Activated CD4-positive, alpha-beta T cell treated with anti-CD3 and anti-CD28 coated beads for 36 hours (primary cell): ENCODE measurements around the gene PIH1D2. TPM values are rescaled to one million over a fixed set of nuclear protein-coding genes. Genes with fewer than 3 reads are reported as not detected.

Experiments
- ATAC-seq: fragments of 200-7000 bp; cut with Tn5 transposase; one replicate; pipeline ENCODE4 v1.10.0; 2021; ENCODE audit warnings: mild to moderate bottlenecking, moderate library complexity
- CTCF ChIA-PET: fragments of 350-600 bp; sonication (Branson Sonifier 250); formaldehyde crosslinking; loops from one replicate; lab custom pipeline; 2021; ENCODE audit warnings: antibody characterized with exemption; lab: Charles Lee
- POLR2A ChIA-PET: fragments of 350-600 bp; sonication (Branson Sonifier 250); formaldehyde crosslinking; loops from one replicate; lab custom pipeline; 2021; ENCODE audit warnings: antibody characterized with exemption, inconsistent platforms; lab: Charles Lee
- DNase-seq: peaks from one replicate; pipeline ENCODE4 v3.0.0-alpha.2; 2020
- H3K27ac Mint-ChIP-seq: one replicate; pipeline ENCODE4 v1.8.0; 2021; ENCODE audit warnings: mixed read lengths
- H3K27me3 Mint-ChIP-seq: one replicate; pipeline ENCODE4 v1.8.0; 2021; ENCODE audit warnings: mixed read lengths
- H3K36me3 Mint-ChIP-seq: one replicate; pipeline ENCODE4 v1.8.0; 2021; ENCODE audit warnings: low read depth, mixed read lengths
- H3K4me1 Mint-ChIP-seq: one replicate; pipeline ENCODE4 v1.8.0; 2021; ENCODE audit warnings: mixed read lengths
- H3K4me3 Mint-ChIP-seq: one replicate; pipeline ENCODE4 v1.8.0; 2021; ENCODE audit warnings: mild to moderate bottlenecking, moderate library complexity, mixed read lengths
- H3K9me3 Mint-ChIP-seq: one replicate; pipeline ENCODE4 v1.8.0; 2021; ENCODE audit warnings: low read depth, mixed read lengths
- intact Hi-C, 2 experiments: fragments of 100-400 bp; cut with DNase I in 1 of 2; cut with micrococcal nuclease in 1 of 2; formaldehyde crosslinking; loops; one replicate each; pipeline versions ENCODE4 v1.14.2 to v1.15.1; 2022 to 2024; cut with DNase I, micrococcal nuclease
- total RNA-seq, 2 experiments: library from RNA; stranded (reverse); gene quantifications; one replicate each; pipeline ENCODE4 v1.2.3, GENCODE V29; 2021

The PIH1D2 gene
- total RNA-seq: under 1 TPM; 0.57 to 0.61 TPM

- ATAC-seq: peak; percentile 92
- H3K27ac Mint-ChIP-seq: peak within 1 kb of the TSS; percentile 93
- CTCF ChIA-PET: interaction anchor here (0.6 to 1.2 kb wide), 4 partner anchors 8 to 535 kb away, joined by 3 read pairs; no protein-coding TSS in a partner anchor
These were observed at the start of gene PIH1D2, which contains the start of gene NKAPD1 for GRCh38 chr11:112073941-112074811. TSS of gene PIH1D2 (minus strand) at chr11:112074017. CDS start at chr11:112073174, 843 bp downstream. TSS of gene NKAPD1 (plus strand) at chr11:112074299. CDS start at chr11:112075575, 1,276 bp downstream.

GRCh38 chr11:112123129-112123528 lies 49.3 kb upstream of the PIH1D2 start:
- no peaks in the 10 kb centered on the region for H3K27me3 Mint-ChIP-seq
- ChIA-PET CTCF (no interaction called here), POLR2A (no interaction called here)
- H3K27ac Mint-ChIP-seq: no peak overlapping the region
- H3K4me1 Mint-ChIP-seq: peaks cover 9% of the 10 kb centered on the region
- ATAC-seq (no peak), DNase-seq (no peak)
- intact Hi-C loops: no loop called here
- H3K9me3 Mint-ChIP-seq: no peaks in the 10 kb centered on the region
- H3K36me3 Mint-ChIP-seq: no peaks in the 10 kb centered on the region
- no peak overlapping the region for H3K4me3 Mint-ChIP-seq

More at GRCh38 chr11:112073941-112074811, at the start of gene PIH1D2, which contains the start of gene NKAPD1:
- POLR2A ChIA-PET: interaction anchor here (0.6 to 0.7 kb wide), 2 partner anchors 9 to 135 kb away, joined by 3 read pairs; no protein-coding TSS in a partner anchor
- peaks cover 11% of the 10 kb centered on the region for H3K27me3 Mint-ChIP-seq
- H3K4me3 Mint-ChIP-seq: peak within 1 kb of the TSS; percentile 94
- peaks cover 26% of the 10 kb centered on the region for H3K4me1 Mint-ChIP-seq
- DNase-seq: peak; percentile 86
- no peaks in the 10 kb centered on the region for H3K9me3 Mint-ChIP-seq
- intact Hi-C loops: loop anchor here (1.0 to 5.0 kb wide), 10 partner anchors 8 to 203 kb away; partner anchors contain the start of genes ALG9 (in 2 of the 2), DLAT (in 2 of the 2), SDHD (in 2 of the 2) and TIMM8B (in 2 of the 2)
- peaks cover 25% of the 10 kb centered on the region for H3K36me3 Mint-ChIP-seq

- no peak for ATAC-seq
- H3K4me3 Mint-ChIP-seq: no peak overlapping the region
- H3K27me3 Mint-ChIP-seq: no peaks in the 10 kb centered on the region
- H3K36me3 Mint-ChIP-seq: no peaks in the 10 kb centered on the region
- no peak for DNase-seq
- ChIA-PET POLR2A (interaction anchor here (0.7 kb wide), 1 partner anchor 24 kb away, joined by 3 read pairs; no protein-coding TSS in a partner anchor), CTCF (interaction anchor here (0.6 to 1.2 kb wide), 5 partner anchors 12 to 226 kb away, joined by 3 to 4 read pairs (median 3); no protein-coding TSS in a partner anchor)
- peaks cover 9% of the 10 kb centered on the region for H3K4me1 Mint-ChIP-seq
- H3K9me3 Mint-ChIP-seq: no peaks in the 10 kb centered on the region
- intact Hi-C loops: no loop called here
- H3K27ac Mint-ChIP-seq: no peak overlapping the region
These were observed 48.3 kb upstream of the PIH1D2 start for GRCh38 chr11:112121981-112122615.

- CTCF ChIA-PET: interaction anchor here (1.1 to 1.2 kb wide), 2 partner anchors 14 to 58 kb away, joined by 3 to 4 read pairs; partner anchors contain the start of gene BCO2
- DNase-seq: no peak
- intact Hi-C loops: no loop called here
- no peaks in the 10 kb centered on the region for H3K36me3 Mint-ChIP-seq
- peak; percentile 37 for ATAC-seq
- H3K4me1 Mint-ChIP-seq: peaks cover 16% of the 10 kb centered on the region
- no peak overlapping the region for H3K27ac Mint-ChIP-seq
- POLR2A ChIA-PET: no interaction called here
- no peaks in the 10 kb centered on the region for H3K9me3 Mint-ChIP-seq
- H3K4me3 Mint-ChIP-seq: no peak overlapping the region
- H3K27me3 Mint-ChIP-seq: no peaks in the 10 kb centered on the region
These were observed 44.4 kb upstream of the PIH1D2 start for GRCh38 chr11:112118176-112118575.

GRCh38 chr11:112115386-112115785 lies 41.6 kb upstream of the PIH1D2 start:
- H3K27me3 Mint-ChIP-seq: no peaks in the 10 kb centered on the region
- H3K36me3 Mint-ChIP-seq: no peaks in the 10 kb centered on the region
- H3K4me1 Mint-ChIP-seq: peaks cover 13% of the 10 kb centered on the region
- CTCF ChIA-PET: interaction anchor here (0.6 to 1.8 kb wide), 5 partner anchors 11 to 1745 kb away, joined by 3 to 4 read pairs (median 4); no protein-coding TSS in a partner anchor
- DNase-seq (no peak), ATAC-seq (no peak)
- intact Hi-C loops: no loop called here
- POLR2A ChIA-PET: no interaction called here
- H3K4me3 Mint-ChIP-seq: no peak overlapping the region
- H3K9me3 Mint-ChIP-seq: no peaks in the 10 kb centered on the region
- no peak overlapping the region for H3K27ac Mint-ChIP-seq

- POLR2A ChIA-PET: no interaction called here
- ATAC-seq (no peak), DNase-seq (no peak)
- no peak overlapping the region for H3K4me3 Mint-ChIP-seq
- CTCF ChIA-PET: interaction anchor here (0.6 to 3.2 kb wide), 23 partner anchors 9 to 414 kb away, joined by 3 to 23 read pairs (median 4); partner anchors contain the start of gene BCO2
- no peaks in the 10 kb centered on the region for H3K36me3 Mint-ChIP-seq
- no peak overlapping the region for H3K27ac Mint-ChIP-seq
- no peaks in the 10 kb centered on the region for H3K27me3 Mint-ChIP-seq
- peaks cover 7% of the 10 kb centered on the region for H3K4me1 Mint-ChIP-seq
- no peaks in the 10 kb centered on the region for H3K9me3 Mint-ChIP-seq
- intact Hi-C loops: no loop called here
These were observed 40.6 kb upstream of the PIH1D2 start for GRCh38 chr11:112114460-112114859.

GRCh38 chr11:112113539-112114457 lies 40.0 kb upstream of the PIH1D2 start:
- H3K27me3 Mint-ChIP-seq: no peaks in the 10 kb centered on the region
- ChIA-PET CTCF (interaction anchor here (0.7 to 3.2 kb wide), 33 partner anchors 8 to 467 kb away, joined by 3 to 23 read pairs (median 4); partner anchors contain the start of genes ALG9 and BCO2), POLR2A (interaction anchor here (0.7 kb wide), 1 partner anchor 174 kb away, joined by 3 read pairs; no protein-coding TSS in a partner anchor)
- H3K9me3 Mint-ChIP-seq: no peaks in the 10 kb centered on the region
- ATAC-seq: peak; percentile 68
- intact Hi-C loops: loop anchor here (1.0 to 2.0 kb wide), 3 partner anchors 62 to 167 kb away; partner anchors contain the start of gene BCO2 (in 2 of the 2)
- no peak for DNase-seq
- no peaks in the 10 kb centered on the region for H3K36me3 Mint-ChIP-seq
- peaks cover 7% of the 10 kb centered on the region for H3K4me1 Mint-ChIP-seq
- no peak overlapping the region for H3K4me3 Mint-ChIP-seq
- H3K27ac Mint-ChIP-seq: no peak overlapping the region

- Mint-ChIP-seq H3K9me3 (no peaks in the 10 kb centered on the region), H3K4me3 (no peak overlapping the region), H3K36me3 (no peaks in the 10 kb centered on the region), H3K4me1 (peaks cover 3% of the 10 kb centered on the region), H3K27ac (no peak overlapping the region), H3K27me3 (no peaks in the 10 kb centered on the region)
- ATAC-seq (no peak), DNase-seq (no peak)
- intact Hi-C loops: no loop called here
- CTCF ChIA-PET: interaction anchor here (0.7 to 2.1 kb wide), 2 partner anchors 8 to 68 kb away, joined by 4 to 8 read pairs; no protein-coding TSS in a partner anchor
- POLR2A ChIA-PET: no interaction called here
These were observed 32.3 kb upstream of the PIH1D2 start for GRCh38 chr11:112106070-112106469.

- peaks cover 3% of the 10 kb centered on the region for H3K4me1 Mint-ChIP-seq
- ATAC-seq (no peak), DNase-seq (no peak)
- H3K27me3 Mint-ChIP-seq: no peaks in the 10 kb centered on the region
- no peak overlapping the region for H3K27ac Mint-ChIP-seq
- ChIA-PET CTCF (interaction anchor here (0.6 to 3.2 kb wide), 6 partner anchors 10 to 185 kb away, joined by 3 to 23 read pairs (median 4); no protein-coding TSS in a partner anchor), POLR2A (interaction anchor here (0.6 kb wide), 1 partner anchor 28 kb away, joined by 7 read pairs; no protein-coding TSS in a partner anchor)
- H3K9me3 Mint-ChIP-seq: no peaks in the 10 kb centered on the region
- H3K4me3 Mint-ChIP-seq: no peak overlapping the region
- peaks cover 2% of the 10 kb centered on the region for H3K36me3 Mint-ChIP-seq
- intact Hi-C loops: no loop called here
These were observed 29.6 kb upstream of the PIH1D2 start for GRCh38 chr11:112103446-112103845.

GRCh38 chr11:112100462-112100861 lies 26.6 kb upstream of the PIH1D2 start:
- peaks cover 3% of the 10 kb centered on the region for H3K4me1 Mint-ChIP-seq
- ChIA-PET CTCF (interaction anchor here (1.5 to 1.6 kb wide), 2 partner anchors 9 to 14 kb away, joined by 4 to 5 read pairs; no protein-coding TSS in a partner anchor), POLR2A (no interaction called here)
- H3K27me3 Mint-ChIP-seq: no peaks in the 10 kb centered on the region
- DNase-seq (no peak), ATAC-seq (no peak)
- peaks cover 6% of the 10 kb centered on the region for H3K36me3 Mint-ChIP-seq
- no peak overlapping the region for H3K27ac Mint-ChIP-seq
- H3K4me3 Mint-ChIP-seq: no peak overlapping the region
- intact Hi-C loops: no loop called here
- no peaks in the 10 kb centered on the region for H3K9me3 Mint-ChIP-seq
